Sigmoid colon (tissue), 4 donors: ENCODE measurements around the gene AVPR1B.

Source experiments
- CTCF ChIP-seq, 4 experiments: fragments of 450-650 bp in 3 of 4; fragments of 200-600 bp in 1 of 4; IDR thresholded peaks; one replicate each; pipeline ENCODE4 v1.5.1; 2016 to 2019; ENCODE audit warnings: antibody characterized with exemption in 4 of 4, mild to moderate bottlenecking in 3 of 4, moderate library complexity in 2 of 4
- EP300 ChIP-seq, 4 donors: sonication (generic); formaldehyde crosslinking; IDR thresholded peaks; one replicate each; pipeline ENCODE4 v1.6.1; 2017; ENCODE audit warnings: antibody characterized with exemption in 4 of 4
- POLR2A ChIP-seq, 2 donors: fragments of 450-650 bp; IDR thresholded peaks; one replicate each; pipeline ENCODE4 v1.6.1; 2016; ENCODE audit warnings: antibody characterized with exemption in 2 of 2, mild to moderate bottlenecking in 2 of 2, moderate library complexity in 2 of 2
- POLR2AphosphoS5 ChIP-seq, 4 donors: sonication (generic); formaldehyde crosslinking; IDR thresholded peaks; one replicate each; pipeline ENCODE4 v1.6.1; 2017; ENCODE audit warnings: antibody characterized with exemption in 4 of 4

DNA sequence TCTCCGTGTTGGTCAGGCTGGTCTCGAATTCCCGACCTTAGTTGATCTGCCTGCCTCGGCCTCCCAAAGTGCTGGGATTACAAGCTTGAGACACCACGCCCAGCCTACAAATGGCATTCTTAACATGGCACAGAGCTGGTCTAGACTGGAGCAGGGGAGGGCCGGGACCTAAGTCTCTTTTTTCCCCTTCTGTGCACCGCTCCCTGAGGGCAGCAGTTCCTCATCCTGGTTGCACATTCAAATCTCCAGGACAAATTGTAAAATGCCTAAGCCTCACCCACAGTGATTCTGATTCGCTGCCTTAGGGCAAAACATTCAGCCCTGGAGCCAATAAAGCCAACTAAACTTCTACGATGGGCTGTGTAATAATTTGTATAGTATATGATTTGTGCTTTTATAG, 10.1 kb upstream of the AVPR1B start:
- TF ChIP-seq CTCF (IDR thresholded peaks at IDR 0.05) (no peak), POLR2A (IDR thresholded peaks at IDR 0.05) (no peak), POLR2AphosphoS5 (IDR thresholded peaks at IDR 0.05) (no peak), EP300 (IDR thresholded peaks at IDR 0.05) (no peak)
